ENCODE measurements around the gene KIAA0930.

- TF ChIP-seq, protein P1, sequence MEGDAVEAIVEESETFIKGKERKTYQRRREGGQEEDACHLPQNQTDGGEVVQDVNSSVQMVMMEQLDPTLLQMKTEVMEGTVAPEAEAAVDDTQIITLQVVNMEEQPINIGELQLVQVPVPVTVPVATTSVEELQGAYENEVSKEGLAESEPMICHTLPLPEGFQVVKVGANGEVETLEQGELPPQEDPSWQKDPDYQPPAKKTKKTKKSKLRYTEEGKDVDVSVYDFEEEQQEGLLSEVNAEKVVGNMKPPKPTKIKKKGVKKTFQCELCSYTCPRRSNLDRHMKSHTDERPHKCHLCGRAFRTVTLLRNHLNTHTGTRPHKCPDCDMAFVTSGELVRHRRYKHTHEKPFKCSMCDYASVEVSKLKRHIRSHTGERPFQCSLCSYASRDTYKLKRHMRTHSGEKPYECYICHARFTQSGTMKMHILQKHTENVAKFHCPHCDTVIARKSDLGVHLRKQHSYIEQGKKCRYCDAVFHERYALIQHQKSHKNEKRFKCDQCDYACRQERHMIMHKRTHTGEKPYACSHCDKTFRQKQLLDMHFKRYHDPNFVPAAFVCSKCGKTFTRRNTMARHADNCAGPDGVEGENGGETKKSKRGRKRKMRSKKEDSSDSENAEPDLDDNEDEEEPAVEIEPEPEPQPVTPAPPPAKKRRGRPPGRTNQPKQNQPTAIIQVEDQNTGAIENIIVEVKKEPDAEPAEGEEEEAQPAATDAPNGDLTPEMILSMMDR (IDR thresholded peaks at IDR 0.05; ENCODE audit: insufficient read depth, low read length, poor library complexity, severe bottlenecking), result no peak
- no peak for TF ChIP-seq EZH2phosphoT487 (conservative IDR thresholded peaks at IDR 0.05; ENCODE audit: low read length)
These were observed 45.1 kb downstream of the KIAA0930 start for GRCh38 chr22:45195616-45196015.
